HG02870 (cell line): ENCODE measurements around the gene LRCH1.

Experiments used
- ATAC-seq: cut with Tn5 transposase; IDR thresholded peaks from one replicate; pipeline ENCODE4 v1.9.1; 2021; ENCODE audit warnings: mild to moderate bottlenecking, moderate library complexity; ENCODE audit not compliant: unreplicated experiment

LRCH1 gene

GRCh38 chr13:46687810-46688209, 134.8 kb downstream of the LRCH1 start:
- ATAC-seq: no peak

GRCh38 chr13:46688306-46688705, 135.3 kb downstream of the LRCH1 start:
- ATAC-seq: no peak

DNA sequence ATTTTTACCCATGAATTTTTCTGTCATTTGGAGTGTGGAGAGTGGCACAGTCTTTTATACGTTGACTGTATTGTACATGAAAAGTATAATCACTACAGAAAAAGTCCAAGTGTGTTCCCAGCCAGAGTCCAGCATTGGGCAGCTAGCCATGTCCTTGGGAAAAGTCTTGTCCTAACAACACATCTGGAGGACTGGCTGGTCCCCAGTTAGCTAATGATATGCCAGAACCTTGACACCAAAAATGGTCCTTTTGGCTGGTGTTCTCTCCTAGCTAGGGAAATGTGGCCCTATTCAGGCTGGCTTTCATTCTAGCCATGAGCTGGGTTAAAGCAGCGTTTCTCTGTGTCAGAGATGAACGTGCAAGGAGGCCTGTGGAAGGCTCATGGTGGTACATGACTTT, 145.0 kb downstream of the LRCH1 start:
- no peak for ATAC-seq

DNA sequence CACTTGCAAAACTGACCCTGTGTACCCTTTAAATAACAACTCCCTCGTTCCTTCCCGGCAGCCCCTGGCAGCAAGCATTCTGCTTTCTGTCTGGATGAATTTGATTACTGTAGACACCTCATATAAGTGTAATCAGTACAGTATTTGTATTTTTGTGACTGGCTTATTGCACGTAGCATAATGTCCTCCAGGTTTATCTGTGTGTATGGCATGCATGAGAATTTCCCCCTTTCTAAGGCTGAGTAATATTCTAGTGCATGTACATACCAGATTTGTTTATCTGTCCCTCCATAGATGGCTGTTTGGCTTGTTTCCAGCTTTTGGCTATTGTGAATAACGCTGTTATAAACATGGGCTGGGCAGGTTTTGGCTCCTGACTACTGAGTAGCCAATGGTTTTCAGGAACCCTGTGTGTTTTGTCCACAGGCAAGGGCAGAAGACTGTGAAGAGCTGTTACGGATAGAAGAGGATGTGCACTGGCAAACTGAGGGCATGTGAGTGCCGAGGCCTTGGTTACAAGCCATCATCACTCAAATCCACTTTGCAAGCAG, 146.0 kb downstream of the LRCH1 start:
- ATAC-seq: no peak

DNA sequence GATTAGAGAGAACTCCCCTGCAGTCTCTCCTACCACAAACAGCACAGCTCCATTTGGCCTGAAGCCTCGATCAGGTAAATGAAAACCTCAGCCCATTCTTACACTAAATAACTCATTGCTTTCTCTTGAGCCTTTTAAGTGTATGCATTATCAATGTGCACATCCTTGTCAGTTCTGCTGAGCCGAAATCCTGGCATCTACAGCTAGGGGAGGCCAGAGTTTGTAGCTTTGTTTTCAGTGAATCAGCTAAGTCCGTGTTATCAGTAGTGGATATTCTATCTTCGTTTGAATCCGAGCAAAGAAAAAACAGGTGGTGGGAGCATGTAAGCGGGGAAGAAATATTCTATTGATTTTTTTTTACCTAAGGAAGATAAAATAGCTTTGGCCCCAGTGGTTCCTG, 159.6 kb downstream of the LRCH1 start:
- no peak for ATAC-seq

DNA sequence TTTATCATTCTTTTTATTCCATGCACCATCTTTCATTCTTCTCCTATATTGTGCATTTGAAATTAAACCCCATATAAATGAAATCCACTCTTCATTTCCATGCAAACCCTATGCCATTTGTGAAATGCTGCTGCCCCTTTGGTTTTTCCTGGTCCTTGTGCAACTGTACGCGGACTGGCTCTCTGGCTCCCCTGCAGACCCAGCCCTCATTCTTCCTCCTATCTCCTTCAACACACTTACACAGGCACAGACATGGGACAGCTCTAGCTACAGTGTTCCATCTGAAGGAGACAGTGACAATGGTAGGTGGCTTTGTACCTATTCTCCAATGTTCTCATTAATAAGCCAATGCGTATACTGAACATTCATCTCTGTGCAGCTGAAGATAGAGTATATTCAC, 162.4 kb downstream of the LRCH1 start:
- no peak for ATAC-seq

DNA sequence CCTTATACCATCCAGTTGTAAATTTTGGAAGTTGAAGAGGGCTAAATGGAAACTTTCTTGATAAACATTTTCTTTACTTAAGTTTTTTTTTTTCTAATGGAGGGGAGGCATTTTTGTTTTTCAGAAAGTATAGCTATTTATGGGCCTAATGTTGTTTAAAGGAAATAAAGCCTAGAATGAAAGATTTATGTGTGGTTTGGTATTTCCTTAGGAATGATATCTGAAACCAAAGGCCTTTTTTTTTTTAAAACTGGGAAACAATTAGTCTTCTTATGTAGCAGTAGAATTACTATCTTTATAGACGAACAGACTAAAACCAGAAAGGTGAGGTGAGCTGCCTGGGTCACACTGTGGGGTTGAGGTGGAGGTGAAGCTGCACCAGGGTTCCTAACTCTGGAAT, 163.9 kb downstream of the LRCH1 start:
- ATAC-seq: no peak

GRCh38 chr13:46717275-46717674, 164.3 kb downstream of the LRCH1 start:
- no peak for ATAC-seq

DNA sequence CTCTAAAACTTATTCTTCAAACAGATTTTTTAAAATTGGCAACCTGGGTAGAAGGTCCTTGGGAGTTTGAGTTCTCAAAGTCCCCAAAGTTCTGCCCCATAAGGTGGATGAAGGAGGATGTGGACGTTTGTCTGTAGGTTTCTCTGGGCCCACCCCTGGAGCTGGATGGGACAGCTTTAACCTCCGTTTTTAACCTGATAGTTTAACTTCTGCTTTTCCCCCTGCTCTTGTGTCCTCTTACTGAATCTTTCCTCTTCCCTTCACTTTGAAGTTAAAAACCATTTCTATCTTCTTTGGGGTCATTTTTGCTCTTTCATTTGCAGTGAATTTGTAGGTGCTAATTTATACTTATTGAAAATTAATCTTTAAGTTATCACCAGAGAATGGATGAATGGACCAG, 164.9 kb downstream of the LRCH1 start:
- no peak for ATAC-seq

DNA sequence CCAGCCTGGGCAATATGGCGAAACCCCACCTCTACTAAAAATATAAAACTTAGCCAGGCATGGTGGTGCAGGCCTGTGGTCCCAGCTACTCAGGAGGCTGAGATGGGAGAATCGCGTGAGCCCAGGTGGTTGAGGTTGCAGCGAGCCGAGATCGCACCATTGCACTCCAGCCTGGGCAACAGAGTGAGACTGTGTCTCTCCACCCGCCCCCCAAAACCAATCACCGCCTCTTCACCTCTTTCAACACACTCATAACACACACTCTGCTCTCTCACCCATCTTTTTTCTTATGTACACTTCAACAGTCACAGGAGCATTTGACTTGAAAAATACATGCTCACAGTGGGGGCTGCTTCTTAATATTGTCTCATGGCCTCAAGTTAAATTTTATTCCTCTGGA, 167.2 kb downstream of the LRCH1 start:
- no peak for ATAC-seq

- no peak for ATAC-seq
Measured at GRCh38 chr13:46721054-46721453, 168.1 kb downstream of the LRCH1 start.

DNA sequence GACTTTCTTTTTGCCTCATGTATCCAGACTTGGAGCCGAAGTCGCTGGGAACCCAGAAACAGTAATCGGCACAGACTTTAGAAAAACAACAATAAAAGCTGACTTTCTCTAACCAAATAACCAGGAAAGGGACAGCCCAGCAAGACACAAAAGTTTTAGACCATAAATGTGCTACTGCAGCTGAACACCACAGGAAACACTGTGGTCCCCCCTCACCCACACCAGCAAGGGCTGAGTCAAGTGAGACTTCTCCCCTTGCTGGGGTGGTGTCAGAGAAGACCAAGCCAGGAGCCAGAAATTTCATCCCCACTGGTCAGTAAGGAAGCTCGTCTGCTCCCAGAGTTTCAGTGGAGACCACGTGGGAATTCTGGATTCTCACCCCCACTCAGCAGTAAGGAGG, 173.4 kb downstream of the LRCH1 start:
- no peak for ATAC-seq

DNA sequence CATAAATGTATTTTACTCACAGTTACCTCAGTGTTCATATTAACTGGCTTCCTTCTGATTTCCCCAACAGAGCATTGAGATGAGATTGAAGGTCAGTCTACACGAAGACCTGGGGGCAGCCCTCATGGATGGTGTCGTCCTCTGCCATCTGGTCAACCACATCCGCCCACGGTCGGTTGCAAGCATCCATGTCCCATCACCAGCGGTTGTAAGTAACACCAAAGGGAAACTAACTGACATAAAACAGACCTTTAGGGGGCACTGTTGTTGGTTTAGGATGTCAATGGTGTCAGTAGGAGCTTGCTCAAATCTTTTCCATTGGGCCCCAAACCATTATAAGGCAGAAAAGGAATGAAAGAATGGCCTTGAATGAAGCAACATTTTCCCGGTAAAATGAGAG, 175.8 kb downstream of the LRCH1 start:
- ATAC-seq: no peak

DNA sequence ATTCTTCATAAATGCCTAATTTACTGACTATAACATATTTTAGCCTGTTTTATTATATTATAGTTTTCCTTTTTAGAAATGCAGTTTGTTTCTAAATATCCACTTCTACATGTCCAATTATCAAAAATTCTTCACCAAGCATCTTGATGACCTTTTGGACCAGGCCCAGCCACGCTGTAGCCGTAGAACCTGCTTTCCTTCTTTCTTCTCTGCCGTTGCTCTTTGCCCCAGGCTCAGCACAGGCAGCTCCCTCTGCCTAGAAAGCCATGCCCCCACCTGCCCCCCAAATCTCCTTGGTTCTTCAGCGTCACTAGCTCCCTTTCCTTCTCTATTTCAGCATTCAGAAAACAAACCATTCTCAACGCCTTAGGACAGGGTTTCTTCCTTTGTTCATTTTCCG, 178.6 kb downstream of the LRCH1 start:
- no peak for ATAC-seq

- ATAC-seq: no peak
Measured at GRCh38 chr13:46735425-46735824, 182.5 kb downstream of the LRCH1 start.

DNA sequence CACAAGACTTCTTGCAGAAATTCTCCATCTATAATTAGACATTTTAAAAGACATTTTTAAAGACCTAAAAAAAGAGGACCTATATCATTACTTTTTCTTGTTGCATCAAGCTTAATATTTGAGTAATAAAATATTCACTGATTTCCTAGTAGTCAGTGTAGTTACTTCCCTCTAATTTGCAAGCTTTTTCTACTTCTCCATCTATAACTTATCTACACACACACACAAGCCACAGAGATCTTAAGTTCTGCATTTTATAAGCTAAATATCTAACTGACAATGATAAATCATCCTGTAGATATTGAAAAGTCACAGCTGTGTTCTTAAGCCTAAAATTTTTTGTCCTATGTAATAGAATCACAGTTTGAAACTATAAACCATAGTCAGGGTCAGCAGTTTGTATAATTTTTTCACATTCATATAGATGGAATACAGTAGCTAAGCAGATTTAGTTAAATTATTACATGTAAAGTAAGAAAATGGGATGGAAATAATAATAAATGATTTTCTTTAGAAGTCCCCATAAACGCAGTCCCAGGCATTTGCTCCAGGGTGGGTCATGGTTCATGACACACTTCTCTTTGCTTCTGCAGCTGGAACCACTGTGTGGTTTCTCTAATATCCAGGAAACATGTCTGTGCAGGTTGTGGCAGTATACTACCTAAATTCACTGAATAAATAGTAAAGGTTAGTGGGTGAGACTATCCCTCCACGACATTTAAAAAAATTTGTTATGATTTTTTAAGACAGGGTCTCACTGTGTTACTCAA, 183.8 kb downstream of the LRCH1 start:
- ATAC-seq: no peak

GRCh38 chr13:46738055-46738454, 185.1 kb downstream of the LRCH1 start:
- ATAC-seq: no peak

GRCh38 chr13:46738766-46739165, 185.8 kb downstream of the LRCH1 start:
- ATAC-seq: no peak

DNA sequence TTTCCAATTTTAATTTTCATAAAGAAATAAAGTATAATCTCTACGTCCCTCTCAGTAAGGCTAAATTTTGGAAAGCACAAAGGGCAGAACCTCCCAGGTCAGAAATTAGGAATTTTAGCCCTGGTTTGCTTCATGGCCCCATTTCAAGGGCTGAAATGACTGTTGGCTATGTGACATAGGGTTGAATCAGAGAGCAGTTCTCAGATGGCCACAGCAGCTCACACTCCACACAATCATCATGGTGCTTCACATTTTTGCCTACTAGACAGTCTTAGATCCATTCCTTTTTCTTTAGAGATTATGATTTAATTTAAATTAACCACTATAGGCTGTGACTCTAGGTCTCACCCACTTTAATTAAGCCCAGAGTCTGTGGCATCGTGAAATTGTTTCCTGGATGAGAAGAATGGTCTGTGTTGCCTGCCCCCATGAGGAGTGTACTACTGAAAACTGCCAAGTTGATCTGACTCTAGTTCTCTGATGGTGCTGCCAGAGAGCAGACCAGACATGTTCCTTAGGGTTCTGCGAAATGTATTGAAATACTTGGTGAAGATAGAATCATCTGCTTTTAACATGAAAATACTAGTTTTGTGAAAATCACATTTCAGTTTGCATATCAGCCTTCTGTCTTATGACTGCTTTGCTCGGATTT, 186.6 kb downstream of the LRCH1 start:
- ATAC-seq: no peak

- ATAC-seq: no peak
Measured at GRCh38 chr13:46743191-46743590, 190.2 kb downstream of the LRCH1 start.

GRCh38 chr13:46745062-46745461, 192.1 kb downstream of the LRCH1 start:
- no peak for ATAC-seq

GRCh38 chr13:46745706-46746105, 192.7 kb downstream of the LRCH1 start:
- ATAC-seq: no peak
